Chondrocyte (in vitro differentiated cells): Measurements from ENCODE around the gene MLN. TPM values are rescaled to one million over a fixed set of nuclear protein-coding genes. Genes with fewer than 3 reads are reported as not detected.
A peak's percentile ranks its signal among the peaks of the same experiment; 100 is the strongest.

Experiments
- DNase-seq: peaks from one replicate; pipeline ENCODE4 v3.0.0; 2021; ENCODE audit warnings: mixed read lengths, low spot score
- H3K27ac Mint-ChIP-seq: one replicate; pipeline ENCODE4 v1.8.0; 2021; ENCODE audit warnings: mild to moderate bottlenecking, moderate library complexity, mixed read lengths; ENCODE audit not compliant: unreplicated experiment
- H3K27me3 Mint-ChIP-seq: 2 replicates; pipeline ENCODE4 v1.8.0; 2021; ENCODE audit warnings: low read depth, mixed read lengths
- H3K36me3 Mint-ChIP-seq: 2 replicates; pipeline ENCODE4 v1.8.0; 2021; ENCODE audit warnings: low read depth, mixed read lengths
- H3K4me1 Mint-ChIP-seq: 2 replicates; pipeline ENCODE4 v1.8.0; 2021; ENCODE audit warnings: low read depth, mild to moderate bottlenecking, mixed read lengths
- H3K4me3 Mint-ChIP-seq: one replicate; pipeline ENCODE4 v1.8.0; 2021; ENCODE audit warnings: mild to moderate bottlenecking, moderate library complexity, mixed read lengths; ENCODE audit not compliant: unreplicated experiment
- H3K9me3 Mint-ChIP-seq: 2 replicates; pipeline ENCODE4 v1.8.0; 2021; ENCODE audit warnings: low read depth, mixed read lengths
- CTCF ChIP-seq: fragments of 200-600 bp; sonication (generic); IDR thresholded peaks from 2 replicates; pipeline ENCODE4 v1.5.0; 2021; ENCODE audit warnings: antibody characterized with exemption, mild to moderate bottlenecking, moderate library complexity
- total RNA-seq: library from RNA; stranded (reverse); gene quantifications from 3 replicates; pipeline ENCODE4 v1.2.1, GENCODE V29; 2021

Gene MLN
- total RNA-seq, 1 donor from 2014 or later, result not detected

GRCh38 chr6:33813246-33813904 is 9.6 kb upstream of the MLN start:
- TF ChIP-seq CTCF, result no peak
- H3K36me3 Mint-ChIP-seq, result no peaks in the 10 kb centered on the region
- H3K27ac Mint-ChIP-seq, result no peak overlapping the region
- H3K4me1 Mint-ChIP-seq, result peaks cover 2% of the 10 kb centered on the region
- H3K4me3 Mint-ChIP-seq, result no peak overlapping the region
- DNase-seq, result peak; percentile 49
- H3K9me3 Mint-ChIP-seq, result no peaks in the 10 kb centered on the region
- peaks cover 43% of the 10 kb centered on the region for H3K27me3 Mint-ChIP-seq

- Mint-ChIP-seq H3K9me3 (no peaks in the 10 kb centered on the region), H3K4me1 (peaks cover 2% of the 10 kb centered on the region), H3K27ac (no peak overlapping the region), H3K27me3 (peaks cover 49% of the 10 kb centered on the region), H3K4me3 (no peak overlapping the region), H3K36me3 (no peaks in the 10 kb centered on the region)
- peak; percentile 54 for TF ChIP-seq CTCF
- DNase-seq, result peak; percentile 81
Measured at GRCh38 chr6:33812669-33813068, 8.9 kb upstream of the MLN start.

DNA sequence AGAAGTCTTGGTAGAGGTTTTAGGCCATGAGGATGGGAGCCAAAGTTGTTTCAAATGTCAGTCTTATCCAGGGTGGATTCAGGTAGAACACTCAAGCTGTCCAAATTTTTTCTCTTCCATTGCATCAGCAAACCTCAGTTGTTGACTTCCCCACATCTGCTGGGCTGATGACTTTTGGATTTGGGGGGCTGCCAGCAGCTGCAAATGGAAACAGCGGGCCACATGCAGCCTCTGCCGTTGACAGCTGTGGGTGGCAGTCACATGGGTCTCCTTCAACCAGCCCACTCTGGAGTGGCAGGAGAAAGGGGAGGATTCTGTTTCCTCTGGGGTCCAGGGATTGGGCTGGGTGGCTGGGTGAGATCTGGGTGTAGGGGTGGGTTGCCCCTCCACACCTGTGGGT is 5.8 kb upstream of the MLN start:
- Mint-ChIP-seq H3K27me3 (peaks cover 60% of the 10 kb centered on the region), H3K4me3 (no peak overlapping the region), H3K9me3 (no peaks in the 10 kb centered on the region), H3K27ac (no peak overlapping the region), H3K36me3 (no peaks in the 10 kb centered on the region), H3K4me1 (peaks cover 2% of the 10 kb centered on the region)
- no peak for TF ChIP-seq CTCF
- DNase-seq, result peak; percentile 25

DNA sequence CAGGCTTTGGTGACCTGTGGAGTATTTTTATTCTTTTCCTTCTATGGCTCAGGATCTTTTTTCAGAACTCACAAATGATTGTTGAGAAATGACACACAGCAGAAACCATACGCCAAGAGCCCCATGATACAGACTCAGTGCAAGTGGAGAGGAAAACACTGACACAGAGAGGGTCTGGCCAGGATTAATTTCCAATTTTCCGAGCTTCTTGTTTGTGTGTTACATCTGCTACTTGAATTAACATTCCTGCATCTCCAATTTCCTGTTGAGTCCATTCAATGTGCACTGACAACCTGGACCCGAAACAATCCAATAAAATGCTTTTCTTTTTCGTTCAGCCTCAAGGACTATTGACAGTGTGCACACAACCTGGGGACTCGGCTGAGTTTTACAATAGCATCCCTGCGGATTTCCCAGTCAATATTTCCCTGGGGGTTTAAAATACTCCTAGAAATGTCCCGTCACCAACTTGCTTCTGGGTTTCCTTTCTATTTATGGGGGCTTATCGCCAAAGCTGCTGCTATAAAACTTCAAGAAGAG is 4.9 kb upstream of the MLN start:
- Mint-ChIP-seq H3K36me3 (no peaks in the 10 kb centered on the region), H3K27me3 (peaks cover 65% of the 10 kb centered on the region), H3K4me1 (peaks cover 2% of the 10 kb centered on the region), H3K9me3 (no peaks in the 10 kb centered on the region), H3K4me3 (no peak overlapping the region), H3K27ac (no peak overlapping the region)
- no peak for DNase-seq
- no peak for TF ChIP-seq CTCF

- no peak for DNase-seq
- peaks cover 60% of the 10 kb centered on the region for H3K27me3 Mint-ChIP-seq
- H3K4me1 Mint-ChIP-seq, result peaks cover 3% of the 10 kb centered on the region
- no peak overlapping the region for H3K4me3 Mint-ChIP-seq
- no peak for TF ChIP-seq CTCF
- H3K36me3 Mint-ChIP-seq, result no peaks in the 10 kb centered on the region
- H3K9me3 Mint-ChIP-seq, result no peaks in the 10 kb centered on the region
- no peak overlapping the region for H3K27ac Mint-ChIP-seq
Measured at GRCh38 chr6:33807606-33808005, 3.8 kb upstream of the MLN start.
